Stromal cell of bone marrow (primary cell): ENCODE measurements around the gene CSNK2A3.
A peak's percentile ranks its signal among the peaks of the same experiment; 100 is the strongest.
"Not testable (repeated sequence)": the region's sequence is repeated elsewhere in the genome, so short reads cannot be mapped to it uniquely, and the experiment has no call there.

Source experiments
- DNase-seq: peaks from one replicate; pipeline ENCODE4 v3.0.0-alpha.2; 2012; ENCODE audit warnings: low read depth

Gene CSNK2A3

DNA sequence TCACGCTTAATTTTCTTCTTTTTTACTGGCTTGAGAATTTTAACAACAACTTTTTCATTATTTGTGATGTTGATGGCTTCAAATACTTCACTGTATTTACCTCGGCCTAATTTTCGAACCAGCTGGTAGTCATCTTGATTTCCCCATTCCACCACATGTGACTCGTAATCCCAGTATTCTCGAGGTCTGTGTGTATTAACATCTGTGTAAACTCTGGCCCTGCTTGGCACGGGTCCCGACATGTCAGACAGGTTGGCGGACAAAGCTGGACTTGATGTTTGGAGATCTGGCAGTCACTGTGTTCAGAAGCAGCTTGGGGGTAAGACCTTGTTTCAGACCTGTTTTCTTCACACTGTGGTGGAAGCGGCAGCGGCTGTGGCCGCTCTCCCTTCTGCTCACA is at the start of gene CSNK2A3:
Gene CSNK2A3 (minus strand): TSS at position 373 of the 400 bp plus-strand sequence. CDS start 131 bp downstream, at position 242.
- DNase-seq = not testable (repeated sequence)

- no peak for DNase-seq
Measured at GRCh38 chr11:11401960-11402535, 49.0 kb upstream of the CSNK2A3 start.

DNA sequence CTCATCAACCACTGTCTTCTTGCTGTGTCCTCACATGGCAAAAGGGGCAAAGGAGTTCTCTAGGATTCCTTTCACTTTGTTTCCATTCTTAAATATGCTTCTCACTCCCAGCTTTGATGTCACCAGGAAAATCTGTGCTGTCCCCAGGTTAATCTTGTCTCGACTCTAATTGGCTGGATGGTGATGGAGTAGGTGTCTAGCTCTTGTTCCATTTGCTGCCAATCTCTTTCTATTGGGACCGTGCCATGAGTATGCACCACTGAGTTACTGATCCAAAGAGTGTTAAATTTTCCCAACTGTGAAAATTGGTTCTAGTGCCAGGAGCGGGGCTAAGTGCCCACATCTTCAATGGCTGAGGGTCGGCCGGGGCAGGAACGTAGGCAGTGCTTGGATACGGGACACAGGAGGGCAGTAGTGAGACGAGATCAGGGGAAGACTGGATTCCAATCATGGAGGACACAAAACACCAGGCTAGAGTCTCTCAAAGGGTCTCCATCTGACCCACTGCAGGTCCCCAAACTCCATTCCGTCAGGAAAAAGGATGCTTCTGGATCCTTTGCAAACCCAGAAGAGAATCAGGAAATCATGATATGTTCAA is 47.7 kb upstream of the CSNK2A3 start:
- DNase-seq = no peak

DNA sequence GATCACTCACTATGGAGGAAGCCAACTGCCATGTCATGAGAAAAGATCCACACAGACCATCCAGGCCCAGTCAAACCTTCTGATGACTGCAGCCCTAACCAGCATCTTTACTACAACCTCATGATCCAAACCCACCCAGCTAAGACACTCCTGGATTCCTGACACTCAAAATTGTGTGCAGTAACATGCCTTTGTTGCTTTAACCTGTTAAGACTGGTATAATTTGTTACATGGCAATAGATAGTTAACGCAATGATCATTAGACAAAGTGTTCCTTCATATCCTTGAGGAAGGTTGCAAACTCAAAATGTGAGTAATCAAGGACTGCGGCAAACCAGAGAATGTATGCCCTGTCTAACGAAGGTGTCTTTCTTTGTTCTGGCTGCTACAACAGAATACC is 47.1 kb upstream of the CSNK2A3 start:
- DNase-seq = no peak

DNA sequence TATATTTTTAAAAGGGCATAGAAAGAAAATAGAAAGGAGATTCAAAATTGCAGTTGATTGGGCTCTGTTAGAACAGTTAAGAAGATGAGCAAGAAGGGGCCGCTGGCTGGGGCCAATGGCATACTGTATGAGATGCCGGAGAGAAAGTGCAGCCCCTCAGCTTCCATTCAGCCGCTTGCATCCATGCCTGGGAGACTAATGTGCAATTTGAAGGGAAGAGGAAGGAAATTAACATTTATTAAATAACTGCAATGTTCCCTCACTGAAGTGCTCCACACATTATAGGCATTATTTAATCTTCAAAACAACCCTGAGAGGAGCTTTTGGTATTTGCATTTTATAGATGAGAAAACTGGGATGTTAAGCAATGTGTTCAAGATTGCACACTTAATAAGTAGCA is 44.7 kb upstream of the CSNK2A3 start:
- no peak for DNase-seq

DNA sequence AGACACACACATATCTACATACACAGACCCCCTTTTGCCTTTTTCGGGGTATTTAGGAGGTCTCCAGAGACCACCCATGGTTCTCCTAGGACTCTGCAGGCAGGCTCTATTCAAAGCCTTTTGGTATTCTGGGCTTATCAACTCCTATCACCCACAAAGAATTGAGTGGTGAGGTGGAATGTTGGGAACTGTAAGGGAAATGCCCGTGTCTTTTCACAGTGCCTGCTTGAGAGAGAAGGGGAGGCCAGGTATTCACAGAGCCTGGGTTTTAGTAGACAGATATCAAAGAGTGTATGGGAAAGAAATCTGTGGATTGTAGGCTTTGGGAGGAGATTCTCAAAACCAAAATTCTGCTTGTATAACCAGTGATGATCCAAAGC is 44.0 kb upstream of the CSNK2A3 start:
- DNase-seq = no peak

GRCh38 chr11:11396301-11397035 is 43.4 kb upstream of the CSNK2A3 start:
- peak; percentile 88 for DNase-seq

GRCh38 chr11:11395126-11395525 is 42.1 kb upstream of the CSNK2A3 start:
- no peak for DNase-seq

DNA sequence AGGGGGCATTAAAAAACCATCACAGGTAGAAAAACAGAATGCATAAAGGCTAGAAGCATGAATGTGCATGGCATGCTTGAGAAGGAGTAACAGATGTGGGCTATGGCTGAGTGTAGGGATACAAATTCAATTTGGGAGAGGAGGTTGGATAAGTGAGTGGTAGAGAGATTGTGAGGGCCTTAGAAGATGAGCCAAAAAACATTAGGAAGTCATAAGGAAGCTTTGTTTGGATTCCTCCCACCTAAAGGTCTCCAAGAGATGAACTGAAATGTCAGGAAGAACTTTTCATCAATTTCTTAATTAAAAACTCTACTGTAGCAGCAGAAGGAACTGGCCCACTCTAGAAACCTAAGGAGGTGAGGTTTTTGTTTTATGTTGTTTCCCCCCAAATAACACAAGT is 41.2 kb upstream of the CSNK2A3 start:
- no peak for DNase-seq

- peak; percentile 86 for DNase-seq
Measured at GRCh38 chr11:11391796-11392463, 38.9 kb upstream of the CSNK2A3 start.

- DNase-seq = no peak
Measured at GRCh38 chr11:11391169-11391568, 38.1 kb upstream of the CSNK2A3 start.

- no peak for DNase-seq
Measured at GRCh38 chr11:11390068-11390771, 37.2 kb upstream of the CSNK2A3 start.

- DNase-seq = no peak
Measured at GRCh38 chr11:11389238-11389637, 36.2 kb upstream of the CSNK2A3 start.

DNA sequence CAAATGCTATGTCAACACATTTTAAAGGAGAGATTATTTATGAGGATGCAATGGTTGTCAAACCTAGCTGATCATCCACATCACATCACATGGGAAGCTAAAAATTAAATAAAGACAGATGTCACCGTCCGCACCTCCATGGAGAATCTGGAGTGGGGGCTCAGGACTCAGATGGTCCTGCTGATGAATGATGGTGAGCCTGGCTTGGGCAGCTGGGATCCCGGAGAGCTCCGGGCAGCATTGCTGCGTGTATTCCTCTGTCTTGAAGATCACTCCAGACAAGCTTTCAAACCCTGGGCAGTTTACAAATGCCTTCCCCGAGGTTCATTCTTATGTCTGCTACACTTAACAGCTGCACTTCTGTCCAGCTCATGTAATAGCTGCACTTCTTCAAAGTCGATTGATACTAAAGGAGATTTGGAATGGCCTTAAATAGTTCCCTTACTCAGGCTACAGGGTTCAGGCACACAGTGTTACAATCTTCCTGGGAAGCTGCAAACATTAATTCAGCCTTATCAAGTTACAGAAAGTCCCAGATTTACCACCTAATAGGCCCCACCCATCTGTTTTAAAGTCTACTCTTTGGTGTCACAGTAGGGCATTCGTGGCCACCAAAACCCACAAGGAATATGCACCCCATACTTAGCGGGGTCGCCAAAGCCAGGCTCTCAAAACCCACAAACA is 34.7 kb upstream of the CSNK2A3 start:
- DNase-seq = no peak

GRCh38 chr11:11387207-11387606 is 34.2 kb upstream of the CSNK2A3 start:
- no peak for DNase-seq

GRCh38 chr11:11384829-11385228 is 31.8 kb upstream of the CSNK2A3 start:
- DNase-seq = no peak

GRCh38 chr11:11383995-11384394 is 30.9 kb upstream of the CSNK2A3 start:
- DNase-seq = no peak

GRCh38 chr11:11382858-11383532 is 29.9 kb upstream of the CSNK2A3 start:
- DNase-seq = no peak

GRCh38 chr11:11381471-11382105 is 28.5 kb upstream of the CSNK2A3 start:
- DNase-seq = no peak

DNA sequence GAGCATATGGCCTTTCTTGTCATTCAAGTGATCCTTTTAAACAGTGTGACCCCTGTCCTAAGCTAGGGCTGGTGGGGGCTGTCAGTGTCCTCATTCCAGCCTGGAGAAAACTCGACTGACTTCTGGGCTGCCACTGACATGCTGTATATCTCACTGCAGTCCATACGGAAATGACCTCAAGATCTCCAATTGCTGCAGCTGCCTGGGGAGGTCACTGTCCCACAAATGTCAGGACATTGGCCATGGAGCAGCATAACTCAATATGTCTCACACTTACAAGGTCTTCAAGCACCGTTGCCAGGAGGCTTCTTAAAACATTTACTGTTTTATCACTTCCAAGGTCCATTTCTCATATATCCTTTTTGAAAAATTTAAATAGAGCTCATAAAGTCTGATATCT is 27.8 kb upstream of the CSNK2A3 start:
- DNase-seq = no peak

DNA sequence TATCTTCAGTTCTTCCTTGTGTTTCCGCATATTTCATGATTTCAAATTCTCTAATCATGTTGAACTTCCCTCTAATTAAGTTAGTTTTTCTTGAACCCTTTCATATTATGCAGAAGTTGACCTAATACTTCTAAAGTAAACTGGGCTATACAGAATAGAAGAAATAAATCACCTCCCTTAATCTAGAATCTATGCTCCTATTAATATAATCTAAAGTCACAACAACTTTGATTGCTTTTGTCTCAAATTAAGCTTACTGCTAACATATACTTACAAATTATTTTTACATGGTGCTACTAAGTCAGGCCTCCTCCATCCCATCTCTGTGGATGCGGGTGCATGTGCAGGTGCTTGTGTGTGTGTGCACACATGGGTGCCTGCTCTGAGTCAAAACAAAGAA is 27.3 kb upstream of the CSNK2A3 start:
- DNase-seq = no peak
